ENCODE results near the gene HPCA. TPM values are rescaled to one million over a fixed set of nuclear protein-coding genes. Genes with fewer than 3 reads are reported as not detected.
"Not testable (repeated sequence)": the region's sequence is repeated elsewhere in the genome, so short reads cannot be mapped to it uniquely, and the experiment has no call there.

HPCA gene
- total and polyA plus RNA-seq, 4 experiments from 2014 or later, result 0.70 TPM; not detected in 3

GRCh38 chr1:32905588-32905987, 19.3 kb downstream of the HPCA start:
- H3K27me3 ChIP-seq (ENCODE audit: insufficient read depth, low read length); H3K4me1 ChIP-seq (ENCODE audit: insufficient read depth, low read length); H3K9me3 ChIP-seq (ENCODE audit: control insufficient read depth in 1 of 2, low read length in 2 of 2); H3K4me3 ChIP-seq (ENCODE audit: low read length in 2 of 2); H3K36me3 ChIP-seq (ENCODE audit: insufficient read depth, low read length); POLR2A ChIA-PET (ENCODE audit: partially characterized antibody); H3K9me3 Mint-ChIP-seq; intact Hi-C loops (cut with micrococcal nuclease); H3K27ac ChIP-seq (ENCODE audit: low read depth, low read length); DNase-seq; H3K4me3 Mint-ChIP-seq; H3K27ac Mint-ChIP-seq; H3K36me3 Mint-ChIP-seq; CTCF ChIA-PET (ENCODE audit: partially characterized antibody): not testable (repeated sequence)
- Mint-ChIP-seq H3K4me1 (peaks cover 2 to 12% (median 7%) of the 10 kb centered on the region in 4 donors), H3K27me3 (peaks cover 18% of the 10 kb centered on the region in 2 donors)

GRCh38 chr1:32906654-32907053, 20.4 kb downstream of the HPCA start:
- no peaks in the 10 kb centered on the region for H3K36me3 ChIP-seq (ENCODE audit: insufficient read depth, low read length)
- H3K27ac ChIP-seq (ENCODE audit: low read depth, low read length), result no peak overlapping the region
- DNase-seq, result no peak
- Mint-ChIP-seq H3K9me3 (peaks cover 0 to 2% (median 0%) of the 10 kb centered on the region in 8 donors), H3K27me3 (peaks cover 13 to 16% of the 10 kb centered on the region in 2 donors), H3K4me3 (no peak overlapping the region), H3K27ac (no peak overlapping the region), H3K36me3 (no peaks in the 10 kb centered on the region), H3K4me1 (peaks cover under 1 to 8% (median 4%) of the 10 kb centered on the region in 4 donors)
- ChIA-PET CTCF (ENCODE audit: partially characterized antibody) (interaction anchor here (0.7 kb wide), 1 partner anchor 189 kb away, joined by 3 read pairs; no protein-coding TSS in a partner anchor), POLR2A (ENCODE audit: partially characterized antibody) (no interaction called here)
- H3K9me3 ChIP-seq (ENCODE audit: control insufficient read depth in 1 of 2, low read length in 2 of 2), result no peaks in the 10 kb centered on the region
- intact Hi-C loops (cut with micrococcal nuclease), result no loop called here
- H3K27me3 ChIP-seq (ENCODE audit: insufficient read depth, low read length), result no peaks in the 10 kb centered on the region
- peaks cover under 1% of the 10 kb centered on the region for H3K4me1 ChIP-seq (ENCODE audit: insufficient read depth, low read length)
- H3K4me3 ChIP-seq (ENCODE audit: low read length in 2 of 2), result no peak overlapping the region

- CTCF ChIA-PET (ENCODE audit: partially characterized antibody), result interaction anchor here (0.7 kb wide), 1 partner anchor 583 kb away, joined by 3 read pairs; no protein-coding TSS in a partner anchor
- no peak overlapping the region for H3K27ac Mint-ChIP-seq
Observed at GRCh38 chr1:32907435-32907834, 21.1 kb downstream of the HPCA start.

GRCh38 chr1:32910319-32910718, 24.0 kb downstream of the HPCA start:
- Histone ChIP-seq H3K4me3 (ENCODE audit: low read length in 2 of 2) (no peak overlapping the region), H3K27ac (ENCODE audit: low read depth, low read length) (no peak overlapping the region), H3K27me3 (ENCODE audit: insufficient read depth, low read length) (no peaks in the 10 kb centered on the region), H3K4me1 (ENCODE audit: insufficient read depth, low read length) (no peaks in the 10 kb centered on the region), H3K36me3 (ENCODE audit: insufficient read depth, low read length) (no peaks in the 10 kb centered on the region), H3K9me3 (ENCODE audit: control insufficient read depth in 1 of 2, low read length in 2 of 2) (no peaks in the 10 kb centered on the region)
- no peak overlapping the region for H3K4me3 Mint-ChIP-seq
- H3K4me1 Mint-ChIP-seq, result no peaks in the 10 kb centered on the region
- peaks cover 1% of the 10 kb centered on the region in 2 donors for H3K27me3 Mint-ChIP-seq
- H3K27ac Mint-ChIP-seq, result no peak overlapping the region
- ChIA-PET POLR2A (ENCODE audit: partially characterized antibody) (no interaction called here), CTCF (ENCODE audit: partially characterized antibody) (no interaction called here)
- intact Hi-C loops (cut with micrococcal nuclease), result no loop called here
- H3K36me3 Mint-ChIP-seq, result no peaks in the 10 kb centered on the region
- H3K9me3 Mint-ChIP-seq, result peaks cover 0 to 2% (median 0%) of the 10 kb centered on the region in 8 donors
- DNase-seq, result no peak

More at GRCh38 chr1:32907435-32907834, 21.1 kb downstream of the HPCA start:
- no peak overlapping the region for H3K4me3 Mint-ChIP-seq
- POLR2A ChIA-PET (ENCODE audit: partially characterized antibody), result no interaction called here
- peaks cover 0 to 2% (median 0%) of the 10 kb centered on the region in 8 donors for H3K9me3 Mint-ChIP-seq
- intact Hi-C loops (cut with micrococcal nuclease), result no loop called here
- Histone ChIP-seq H3K36me3 (ENCODE audit: insufficient read depth, low read length) (no peaks in the 10 kb centered on the region), H3K4me1 (ENCODE audit: insufficient read depth, low read length) (no peaks in the 10 kb centered on the region), H3K4me3 (ENCODE audit: low read length in 2 of 2) (no peak overlapping the region), H3K9me3 (ENCODE audit: control insufficient read depth in 1 of 2, low read length in 2 of 2) (no peaks in the 10 kb centered on the region), H3K27me3 (ENCODE audit: insufficient read depth, low read length) (no peaks in the 10 kb centered on the region), H3K27ac (ENCODE audit: low read depth, low read length) (no peak overlapping the region)
- no peaks in the 10 kb centered on the region for H3K4me1 Mint-ChIP-seq
- no peak for DNase-seq
- H3K36me3 Mint-ChIP-seq, result no peaks in the 10 kb centered on the region
- peaks cover 7 to 10% of the 10 kb centered on the region in 2 donors for H3K27me3 Mint-ChIP-seq

- POLR2A ChIA-PET (ENCODE audit: partially characterized antibody), result no interaction called here
- no peaks in the 10 kb centered on the region for H3K36me3 Mint-ChIP-seq
- no peak overlapping the region for H3K27ac Mint-ChIP-seq
- intact Hi-C loops (cut with micrococcal nuclease), result no loop called here
- H3K27me3 ChIP-seq (ENCODE audit: insufficient read depth, low read length), result peaks cover 10% of the 10 kb centered on the region
- H3K4me3 Mint-ChIP-seq, result no peak overlapping the region
- no peaks in the 10 kb centered on the region for H3K36me3 ChIP-seq (ENCODE audit: insufficient read depth, low read length)
- no peaks in the 10 kb centered on the region for H3K4me1 ChIP-seq (ENCODE audit: insufficient read depth, low read length)
- H3K27ac ChIP-seq (ENCODE audit: low read depth, low read length), result no peak overlapping the region
- no peak for DNase-seq
- H3K27me3 Mint-ChIP-seq, result peaks cover 28% of the 10 kb centered on the region in 2 donors
- no peaks in the 10 kb centered on the region for H3K9me3 ChIP-seq (ENCODE audit: control insufficient read depth in 1 of 2, low read length in 2 of 2)
- H3K4me3 ChIP-seq (ENCODE audit: low read length in 2 of 2), result no peak overlapping the region
- no peaks in the 10 kb centered on the region for H3K9me3 Mint-ChIP-seq
- CTCF ChIA-PET (ENCODE audit: partially characterized antibody), result no interaction called here
- H3K4me1 Mint-ChIP-seq, result peaks cover 0 to 6% (median 2%) of the 10 kb centered on the region in 4 donors
Observed at GRCh38 chr1:32915766-32916706, 29.7 kb downstream of the HPCA start.

GRCh38 chr1:32917521-32917920, 31.2 kb downstream of the HPCA start:
- Histone ChIP-seq H3K9me3 (ENCODE audit: control insufficient read depth in 1 of 2, low read length in 2 of 2) (no peaks in the 10 kb centered on the region), H3K27me3 (ENCODE audit: insufficient read depth, low read length) (peaks cover 14% of the 10 kb centered on the region), H3K4me1 (ENCODE audit: insufficient read depth, low read length) (no peaks in the 10 kb centered on the region), H3K36me3 (ENCODE audit: insufficient read depth, low read length) (no peaks in the 10 kb centered on the region), H3K4me3 (ENCODE audit: low read length in 2 of 2) (no peak overlapping the region), H3K27ac (ENCODE audit: low read depth, low read length) (no peak overlapping the region)
- peaks cover 36 to 37% of the 10 kb centered on the region in 2 donors for H3K27me3 Mint-ChIP-seq
- H3K27ac Mint-ChIP-seq, result no peak overlapping the region
- H3K4me3 Mint-ChIP-seq, result no peak overlapping the region
- intact Hi-C loops (cut with micrococcal nuclease), result no loop called here
- ChIA-PET CTCF (ENCODE audit: partially characterized antibody) (interaction anchor here (0.6 kb wide), 1 partner anchor 140 kb away, joined by 3 read pairs; no protein-coding TSS in a partner anchor), POLR2A (ENCODE audit: partially characterized antibody) (no interaction called here)
- DNase-seq, result peak in 1 of 5 donors; percentile 29
- no peaks in the 10 kb centered on the region for H3K36me3 Mint-ChIP-seq
- H3K9me3 Mint-ChIP-seq, result no peaks in the 10 kb centered on the region
- peaks cover 0 to 6% (median 2%) of the 10 kb centered on the region in 4 donors for H3K4me1 Mint-ChIP-seq

- Mint-ChIP-seq H3K9me3 (no peaks in the 10 kb centered on the region), H3K4me3 (no peak overlapping the region), H3K4me1 (peaks cover 0 to 6% (median 2%) of the 10 kb centered on the region in 4 donors), H3K36me3 (no peaks in the 10 kb centered on the region), H3K27ac (no peak overlapping the region), H3K27me3 (peaks cover 42% of the 10 kb centered on the region in 2 donors)
- H3K4me1 ChIP-seq (ENCODE audit: insufficient read depth, low read length), result no peaks in the 10 kb centered on the region
- intact Hi-C loops (cut with micrococcal nuclease), result no loop called here
- H3K9me3 ChIP-seq (ENCODE audit: control insufficient read depth in 1 of 2, low read length in 2 of 2), result no peaks in the 10 kb centered on the region
- no peak overlapping the region for H3K27ac ChIP-seq (ENCODE audit: low read depth, low read length)
- no peak overlapping the region for H3K4me3 ChIP-seq (ENCODE audit: low read length in 2 of 2)
- H3K36me3 ChIP-seq (ENCODE audit: insufficient read depth, low read length), result no peaks in the 10 kb centered on the region
- POLR2A ChIA-PET (ENCODE audit: partially characterized antibody), result no interaction called here
- no peak for DNase-seq
- peaks cover 14% of the 10 kb centered on the region for H3K27me3 ChIP-seq (ENCODE audit: insufficient read depth, low read length)
- CTCF ChIA-PET (ENCODE audit: partially characterized antibody), result no interaction called here
Observed at GRCh38 chr1:32918179-32918578, 31.9 kb downstream of the HPCA start.
